Spinal cord (tissue), 10 donors: ENCODE results near the gene PGGT1B. TPM values are rescaled to one million over a fixed set of nuclear protein-coding genes. Genes with fewer than 3 reads are reported as not detected.

ENCODE experiments used
- DNase-seq, 6 donors: peaks; one replicate each; pipeline versions ENCODE4 v3.0.0 to v3.0.0-alpha.2; 2013 to 2015; ENCODE audit warnings: low spot score in 6 of 6, low read depth in 4 of 6
- H3K27ac ChIP-seq: one replicate; pipeline ENCODE4 v1.5.1; 2013; ENCODE audit warnings: low read depth, low read length, control low read depth
- H3K27me3 ChIP-seq: one replicate; pipeline ENCODE4 v1.6.1; 2013; ENCODE audit warnings: low read length; ENCODE audit not compliant: control insufficient read depth, insufficient read depth
- H3K36me3 ChIP-seq: one replicate; pipeline ENCODE4 v1.6.1; 2013; ENCODE audit warnings: low read length; ENCODE audit not compliant: control insufficient read depth, insufficient read depth
- H3K4me1 ChIP-seq: one replicate; pipeline ENCODE4 v1.6.1; 2013; ENCODE audit warnings: low read length; ENCODE audit not compliant: control insufficient read depth, insufficient read depth
- H3K4me3 ChIP-seq: one replicate; pipeline ENCODE4 v1.5.1; 2013; ENCODE audit warnings: low read depth, low read length, control low read depth
- H3K9me3 ChIP-seq: one replicate; pipeline ENCODE4 v1.6.1; 2013; ENCODE audit warnings: low read length; ENCODE audit not compliant: control insufficient read depth, insufficient read depth
- WGBS: methylation state at CpG from one replicate; pipeline ENCODE4 v1.1.5; 2013; ENCODE audit warnings: missing lambda C conversion rate; ENCODE audit not compliant: insufficient coverage; 5-methylcytosine and 5-hydroxymethylcytosine counted together
- polyA plus RNA-seq, 2 donors: library from polyadenylated mRNA; unstranded; fragments of 120-200 nt; gene quantifications; one replicate each; pipeline ENCODE4 v1.2.1, GENCODE V29; 2013; ENCODE audit not compliant: insufficient read length in 2 of 2
- total RNA-seq, 2 donors: library from RNA; depleted of rRNA in 1 of 2; stranded (reverse); fragments of 120-200 nt in 1 of 2; fragments of >200 nt in 1 of 2; gene quantifications; one replicate each; pipeline versions ENCODE4 v1.2.3 to v1.2.4, GENCODE V29; 2013 to 2014
- donor health status: healthy.

The PGGT1B gene
- total and polyA plus RNA-seq, 4 donors, result 15.6 to 27.8 (median 19.3) TPM

GRCh38 chr5:115236599-115236998 lies 26.1 kb downstream of the PGGT1B start:
- Histone ChIP-seq H3K27ac (no peak overlapping the region), H3K4me3 (no peak overlapping the region), H3K36me3 (peaks cover 4% of the 10 kb centered on the region), H3K27me3 (no peaks in the 10 kb centered on the region), H3K9me3 (no peaks in the 10 kb centered on the region), H3K4me1 (no peaks in the 10 kb centered on the region)
- WGBS, result no CpG with 5 or more reads among the region's 2 CpGs
- DNase-seq, result no peak

- H3K4me3 ChIP-seq, result no peak overlapping the region
- H3K27me3 ChIP-seq, result no peaks in the 10 kb centered on the region
- no peak overlapping the region for H3K27ac ChIP-seq
- no peaks in the 10 kb centered on the region for H3K9me3 ChIP-seq
- no peaks in the 10 kb centered on the region for H3K36me3 ChIP-seq
- no peak for DNase-seq
- no peaks in the 10 kb centered on the region for H3K4me1 ChIP-seq
- WGBS, result no CpG with 5 or more reads among the region's 4 CpGs
Measured at GRCh38 chr5:115231598-115231997, 31.1 kb downstream of the PGGT1B start.

GRCh38 chr5:115229606-115230005 lies 33.1 kb downstream of the PGGT1B start:
- no peaks in the 10 kb centered on the region for H3K27me3 ChIP-seq
- WGBS, result no CpG with 5 or more reads among the region's 1 CpG
- no peaks in the 10 kb centered on the region for H3K4me1 ChIP-seq
- no peak for DNase-seq
- H3K4me3 ChIP-seq, result no peak overlapping the region
- H3K9me3 ChIP-seq, result no peaks in the 10 kb centered on the region
- H3K36me3 ChIP-seq, result no peaks in the 10 kb centered on the region
- H3K27ac ChIP-seq, result no peak overlapping the region

- H3K9me3 ChIP-seq, result no peaks in the 10 kb centered on the region
- H3K4me1 ChIP-seq, result no peaks in the 10 kb centered on the region
- H3K27me3 ChIP-seq, result no peaks in the 10 kb centered on the region
- H3K4me3 ChIP-seq, result no peak overlapping the region
- no peak for DNase-seq
- no peak overlapping the region for H3K27ac ChIP-seq
- 85% methylated on average over 1 of the region's 1 CpG for WGBS
- H3K36me3 ChIP-seq, result peaks cover 4% of the 10 kb centered on the region
Measured at GRCh38 chr5:115227281-115227680, 35.4 kb downstream of the PGGT1B start.

GRCh38 chr5:115214541-115214940 lies 48.1 kb downstream of the PGGT1B start:
- peaks cover 7% of the 10 kb centered on the region for H3K36me3 ChIP-seq
- WGBS, result no CpG with 5 or more reads among the region's 1 CpG
- H3K27ac ChIP-seq, result no peak overlapping the region
- no peak overlapping the region for H3K4me3 ChIP-seq
- no peak for DNase-seq
- H3K4me1 ChIP-seq, result no peaks in the 10 kb centered on the region
- no peaks in the 10 kb centered on the region for H3K27me3 ChIP-seq
- H3K9me3 ChIP-seq, result no peaks in the 10 kb centered on the region

GRCh38 chr5:115209279-115209678 lies 53.4 kb downstream of the PGGT1B start:
- Histone ChIP-seq H3K36me3 (peaks cover 4% of the 10 kb centered on the region), H3K4me1 (no peaks in the 10 kb centered on the region), H3K9me3 (no peaks in the 10 kb centered on the region), H3K27ac (no peak overlapping the region), H3K4me3 (no peak overlapping the region), H3K27me3 (no peaks in the 10 kb centered on the region)
- peak in 1 of 6 donors; percentile 44 for DNase-seq
- WGBS, result 100% methylated on average over 1 of the region's 3 CpGs

GRCh38 chr5:115202952-115203351 lies 59.7 kb downstream of the PGGT1B start:
- H3K27me3 ChIP-seq, result no peaks in the 10 kb centered on the region
- no peaks in the 10 kb centered on the region for H3K36me3 ChIP-seq
- DNase-seq, result no peak
- H3K9me3 ChIP-seq, result no peaks in the 10 kb centered on the region
- H3K4me3 ChIP-seq, result no peak overlapping the region
- WGBS, result no CpG with 5 or more reads among the region's 1 CpG
- H3K4me1 ChIP-seq, result no peaks in the 10 kb centered on the region
- no peak overlapping the region for H3K27ac ChIP-seq

- H3K4me3 ChIP-seq, result no peak overlapping the region
- H3K27ac ChIP-seq, result no peak overlapping the region
- no peaks in the 10 kb centered on the region for H3K9me3 ChIP-seq
- no peaks in the 10 kb centered on the region for H3K4me1 ChIP-seq
- H3K36me3 ChIP-seq, result no peaks in the 10 kb centered on the region
- DNase-seq, result no peak
- 83% methylated on average over 2 of the region's 3 CpGs for whole genome bisulfite sequencing
- H3K27me3 ChIP-seq, result no peaks in the 10 kb centered on the region
Measured at GRCh38 chr5:115196161-115196560, 66.5 kb downstream of the PGGT1B start.

- H3K4me1 ChIP-seq, result no peaks in the 10 kb centered on the region
- no peak overlapping the region for H3K27ac ChIP-seq
- H3K4me3 ChIP-seq, result no peak overlapping the region
- WGBS, result no CpG with 5 or more reads among the region's 2 CpGs
- H3K27me3 ChIP-seq, result no peaks in the 10 kb centered on the region
- H3K9me3 ChIP-seq, result no peaks in the 10 kb centered on the region
- peak in 2 of 6 donors; percentile 17 to 48 for DNase-seq
- no peaks in the 10 kb centered on the region for H3K36me3 ChIP-seq
Measured at GRCh38 chr5:115194676-115195075, 68.0 kb downstream of the PGGT1B start.

GRCh38 chr5:115193295-115193694 lies 69.4 kb downstream of the PGGT1B start:
- Histone ChIP-seq H3K4me3 (no peak overlapping the region), H3K4me1 (no peaks in the 10 kb centered on the region)
- no peak for DNase-seq

More at GRCh38 chr5:115193295-115193694, 69.4 kb downstream of the PGGT1B start:
- Histone ChIP-seq H3K36me3 (no peaks in the 10 kb centered on the region), H3K9me3 (no peaks in the 10 kb centered on the region), H3K27ac (no peak overlapping the region), H3K27me3 (no peaks in the 10 kb centered on the region)
